NOMO-1 (cell line): ENCODE measurements around the gene ARL14.

Source experiments
- DNase-seq, 2 experiments: peaks; one replicate each; lab custom pipeline; 2025; ENCODE audit not compliant: unreplicated experiment in 2 of 2; lab: John Stamatoyannopoulos, UW

The ARL14 gene

DNA sequence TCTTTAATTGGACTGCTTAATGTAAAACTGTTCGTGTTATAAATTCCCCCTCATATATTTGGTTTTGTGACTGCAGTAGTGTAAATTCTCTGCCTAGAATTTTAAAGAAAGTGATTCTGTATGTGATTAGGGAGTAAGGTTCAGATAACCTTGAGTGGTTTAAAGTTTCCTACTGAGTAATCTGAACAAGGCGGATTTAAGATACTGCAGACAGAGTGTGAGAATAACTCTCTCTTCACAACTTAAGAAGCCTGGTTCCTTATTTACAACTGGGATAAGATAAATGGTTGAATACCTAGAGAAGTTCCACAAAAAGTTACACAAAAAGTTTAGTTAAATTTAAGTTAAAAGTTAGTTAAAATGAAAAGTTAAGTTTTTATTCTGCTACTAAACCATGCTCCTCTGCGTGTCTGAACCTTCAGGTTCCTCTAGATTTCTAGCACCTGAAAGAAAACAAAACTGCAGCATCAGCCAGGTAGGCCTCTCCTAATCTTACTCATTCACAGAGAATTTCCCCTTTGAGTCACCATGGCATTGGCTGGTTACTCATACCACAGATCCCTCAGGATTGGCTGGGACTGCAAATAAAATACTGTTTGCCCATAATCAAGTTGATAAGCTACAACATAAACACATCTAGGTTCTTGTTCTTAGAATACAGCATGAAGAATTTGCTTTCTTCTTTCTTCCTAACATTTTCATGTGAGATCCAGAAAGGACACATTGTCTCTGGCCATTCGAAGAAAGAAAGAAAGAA is at the start of gene ARL14:
ARL14 (plus strand) TSS at position 614 of the 757 bp plus-strand sequence. CDS start 187 bp downstream, outside the sequence.
- DNase-seq: no peak

DNA sequence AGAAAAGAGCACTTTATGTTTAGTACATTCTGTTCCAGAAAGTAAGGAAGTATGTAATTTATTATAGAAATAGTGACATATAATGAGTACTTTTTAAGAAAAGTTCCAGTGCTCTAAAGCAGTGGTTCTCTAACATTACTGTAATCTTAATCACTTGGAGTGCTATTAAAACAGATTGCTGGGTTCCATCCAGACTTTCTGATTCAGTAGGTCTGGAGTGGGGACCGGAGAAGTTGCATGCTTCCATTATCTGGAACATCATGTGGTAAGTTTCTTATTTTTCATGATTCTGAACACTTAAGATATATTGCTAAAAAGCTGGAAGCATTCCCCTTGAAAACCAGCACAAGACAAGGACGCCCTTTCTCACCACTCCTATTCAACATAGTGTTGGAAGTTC is 47.5 kb upstream of the ARL14 start:
- DNase-seq: no peak

DNA sequence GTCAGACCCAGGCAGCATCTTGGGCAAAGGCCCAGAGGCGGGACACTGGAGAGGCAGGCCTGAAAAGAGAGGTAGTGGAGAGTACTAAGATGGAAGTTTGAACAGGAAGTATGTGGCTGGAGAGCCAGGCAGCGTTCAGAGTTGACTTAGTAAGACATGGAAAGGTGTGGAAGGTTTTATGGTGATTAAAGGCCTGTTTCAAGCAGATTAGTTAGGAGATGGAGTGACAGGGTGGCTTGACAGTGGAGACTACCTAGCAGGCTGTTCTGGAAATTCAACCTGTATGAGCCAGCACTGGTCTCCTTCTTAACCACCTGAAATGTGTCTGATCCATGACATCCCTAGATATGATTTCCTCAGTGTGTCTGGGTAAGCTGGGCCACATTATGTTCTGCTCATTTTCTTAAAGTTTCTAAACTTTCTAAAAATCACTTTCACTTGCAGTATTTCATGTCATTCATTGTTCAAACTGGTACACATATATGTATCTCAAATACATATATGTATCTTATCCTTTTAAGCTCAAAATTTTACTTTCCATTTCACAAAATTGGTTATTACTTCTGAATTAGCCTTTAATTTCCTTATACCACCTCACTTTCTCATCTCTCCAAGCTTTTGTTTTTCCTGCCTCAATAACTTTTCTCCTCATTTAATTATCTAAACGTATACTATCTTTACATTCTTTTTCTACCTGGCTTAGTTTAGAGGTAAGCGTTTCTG is 43.4 kb upstream of the ARL14 start:
- no peak for DNase-seq

DNA sequence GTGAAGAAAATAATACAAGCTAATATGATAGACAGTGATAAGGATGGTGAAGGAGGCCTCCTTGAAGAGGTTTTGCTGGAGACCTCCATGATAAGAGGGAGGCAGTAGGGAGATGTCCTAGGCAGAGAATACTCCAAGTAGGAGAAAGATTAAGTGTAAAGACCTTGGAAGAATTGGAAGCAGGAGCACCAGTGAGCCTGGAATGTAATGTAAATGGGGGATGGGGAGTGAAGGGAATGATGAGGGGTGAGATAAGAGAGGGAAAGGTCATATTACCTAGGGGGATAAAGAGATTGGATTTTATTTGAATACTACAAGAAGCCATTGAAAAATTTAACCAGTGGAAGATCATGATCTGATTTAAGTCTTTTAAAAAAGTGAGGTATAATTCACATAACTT is 41.7 kb upstream of the ARL14 start:
- DNase-seq: no peak

DNA sequence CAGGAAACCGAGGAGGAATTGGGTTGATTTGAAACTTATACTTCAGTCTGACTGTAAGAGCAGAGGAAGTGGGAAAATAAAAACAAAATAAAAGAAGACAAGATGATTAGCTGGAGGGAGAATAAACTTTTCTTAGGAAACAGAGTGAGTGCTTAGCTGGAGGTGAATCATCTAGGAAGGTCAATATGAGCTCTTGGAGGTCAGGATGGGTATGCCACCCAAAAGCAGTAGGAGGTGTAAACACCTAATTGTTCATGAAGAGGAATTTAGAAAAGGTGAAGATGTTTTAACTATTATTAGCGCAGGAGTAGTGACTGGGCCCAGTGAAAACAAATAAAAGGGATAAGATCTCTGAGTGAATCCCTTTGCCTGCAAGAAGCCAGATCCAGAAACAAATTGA is 39.9 kb upstream of the ARL14 start:
- DNase-seq: no peak

DNA sequence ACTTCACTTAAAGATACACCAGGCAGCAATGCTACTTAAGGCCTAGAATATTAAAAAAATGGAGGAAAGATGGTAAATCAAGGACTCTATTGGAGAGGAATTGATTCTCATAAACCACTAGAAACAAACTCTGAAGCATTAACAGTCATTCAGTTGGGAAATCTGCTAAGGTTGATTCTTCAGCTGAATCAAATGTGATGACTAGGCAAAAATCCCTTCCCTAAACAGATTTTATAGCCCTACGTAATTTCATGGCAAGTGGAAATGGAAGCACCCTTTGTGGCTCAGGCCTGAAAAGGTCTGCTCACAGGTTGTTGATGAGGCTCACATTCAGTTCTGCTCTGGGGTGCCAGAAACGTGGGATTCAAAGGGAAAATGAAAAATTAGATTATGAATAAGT is 38.8 kb upstream of the ARL14 start:
- no peak for DNase-seq

DNA sequence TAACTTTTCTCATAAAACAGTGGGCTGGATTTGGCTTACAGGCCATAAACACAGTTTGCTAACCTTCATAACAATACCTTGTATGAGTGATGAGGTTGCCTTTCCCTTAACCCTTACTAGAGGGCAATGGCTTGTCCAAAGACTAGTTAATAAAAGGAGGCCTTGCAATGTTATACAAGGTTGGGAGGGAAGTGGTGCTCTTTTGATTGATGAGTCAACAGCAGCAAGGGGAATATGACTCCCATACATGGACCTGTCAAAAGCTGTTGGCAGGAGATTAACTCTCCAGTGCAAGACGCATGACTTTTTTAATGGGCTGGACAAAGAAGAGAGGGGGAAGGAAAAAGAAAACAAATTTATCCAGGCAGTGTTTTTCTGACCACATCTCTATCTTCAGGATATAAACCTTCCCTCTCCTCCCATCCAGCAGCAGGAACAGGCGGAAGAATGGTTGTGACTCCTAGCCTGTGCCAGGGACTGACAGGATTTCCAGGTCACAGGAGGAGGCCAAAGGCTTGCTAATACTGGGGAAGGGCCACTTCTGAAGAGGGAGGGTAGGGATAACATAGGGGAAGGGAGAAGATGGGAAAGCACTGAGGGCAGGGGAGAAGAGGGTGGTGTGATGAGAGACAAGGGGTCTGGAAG is 35.2 kb upstream of the ARL14 start:
- no peak for DNase-seq

DNA sequence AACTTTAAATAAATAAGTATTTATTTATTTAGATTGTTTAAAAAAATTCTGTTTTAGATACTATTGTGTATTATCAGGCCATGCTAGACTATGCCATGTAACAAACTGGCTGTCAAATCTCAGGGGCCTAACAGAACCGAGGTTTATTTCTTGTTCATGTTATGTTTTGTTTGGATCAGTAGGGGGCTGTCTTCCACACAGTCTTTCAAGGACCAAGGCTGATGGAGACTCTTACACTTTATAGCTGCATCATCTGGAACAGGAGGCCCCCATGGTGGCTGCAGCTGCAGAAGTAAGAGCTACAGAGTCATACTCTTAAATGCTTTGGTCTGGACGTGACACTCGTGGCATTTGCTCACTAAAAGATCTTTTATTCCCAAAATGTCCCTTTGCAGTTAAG is 33.0 kb upstream of the ARL14 start:
- DNase-seq: no peak

DNA sequence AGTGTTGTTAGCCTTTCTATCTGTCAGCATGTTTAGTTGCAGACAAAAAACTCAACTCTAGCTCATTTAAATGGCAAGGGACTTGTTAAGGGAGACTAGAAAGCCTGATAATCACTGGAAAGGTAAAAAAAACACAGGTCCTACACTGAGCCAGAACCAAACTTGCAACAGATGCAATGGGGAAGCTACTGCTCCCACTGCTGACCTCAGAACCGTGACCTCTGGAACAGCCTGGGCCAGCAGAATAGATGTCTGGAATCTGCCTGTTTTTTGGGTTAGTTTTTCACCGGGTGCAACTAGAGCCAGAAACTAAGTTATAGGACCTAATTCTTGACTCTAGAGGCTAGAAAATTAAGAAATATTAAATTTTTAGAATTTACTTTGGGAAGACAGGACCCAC is 32.5 kb upstream of the ARL14 start:
- DNase-seq: no peak

DNA sequence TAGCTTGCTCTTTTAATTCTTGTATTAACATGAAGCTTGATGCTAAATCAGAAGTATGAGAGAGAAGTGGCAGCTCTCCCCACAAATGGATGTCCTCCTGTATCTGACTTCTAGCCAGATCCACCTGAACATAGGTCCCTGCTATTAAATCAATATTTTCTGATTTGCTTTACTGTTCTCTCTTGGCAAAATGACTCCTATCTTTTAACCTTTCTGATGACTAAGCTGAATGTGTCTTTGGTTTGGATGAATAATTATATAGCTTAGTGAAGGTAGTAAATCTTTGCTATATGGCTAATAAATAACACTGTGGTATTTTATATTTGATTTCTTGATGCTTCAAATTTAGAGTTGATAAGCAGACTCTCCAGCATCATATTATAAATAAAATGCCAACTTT is 28.3 kb upstream of the ARL14 start:
- DNase-seq: no peak

DNA sequence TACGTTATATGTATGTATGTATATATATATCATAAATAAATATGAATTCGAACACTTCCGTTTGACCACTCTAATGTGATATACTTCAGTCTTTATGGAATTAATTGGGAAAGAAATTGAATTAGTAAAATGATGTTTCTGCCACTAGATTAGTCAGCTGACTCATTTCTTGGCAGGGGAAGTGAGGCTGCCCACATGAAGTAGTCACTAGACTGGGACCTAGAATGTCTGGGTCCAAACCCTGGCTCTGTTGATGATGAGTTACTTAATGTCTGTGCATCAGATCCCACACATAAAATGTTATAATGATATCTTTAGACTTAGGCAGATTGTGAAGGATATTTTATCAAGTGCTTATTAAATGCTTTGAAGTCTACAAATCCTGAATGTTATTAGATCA is 27.4 kb upstream of the ARL14 start:
- no peak for DNase-seq

DNA sequence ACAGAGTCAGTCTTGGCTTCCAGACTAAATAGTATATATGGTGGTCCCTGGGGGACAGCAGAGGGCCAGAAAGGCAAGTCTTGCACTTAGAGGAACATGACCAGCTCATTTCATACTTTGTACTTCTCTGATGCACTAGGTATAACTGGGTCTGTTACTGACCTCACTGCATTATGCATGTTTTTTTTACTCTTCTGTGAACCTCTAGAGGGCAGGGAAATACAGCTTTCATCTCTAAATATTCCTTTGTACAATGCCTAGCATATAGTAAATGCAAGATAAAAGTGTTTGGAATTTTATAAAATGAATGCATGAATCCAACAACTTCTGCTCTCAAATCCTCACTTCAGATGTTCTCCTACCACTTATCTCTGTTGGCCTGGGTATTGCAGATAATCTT is 23.4 kb upstream of the ARL14 start:
- DNase-seq: no peak

DNA sequence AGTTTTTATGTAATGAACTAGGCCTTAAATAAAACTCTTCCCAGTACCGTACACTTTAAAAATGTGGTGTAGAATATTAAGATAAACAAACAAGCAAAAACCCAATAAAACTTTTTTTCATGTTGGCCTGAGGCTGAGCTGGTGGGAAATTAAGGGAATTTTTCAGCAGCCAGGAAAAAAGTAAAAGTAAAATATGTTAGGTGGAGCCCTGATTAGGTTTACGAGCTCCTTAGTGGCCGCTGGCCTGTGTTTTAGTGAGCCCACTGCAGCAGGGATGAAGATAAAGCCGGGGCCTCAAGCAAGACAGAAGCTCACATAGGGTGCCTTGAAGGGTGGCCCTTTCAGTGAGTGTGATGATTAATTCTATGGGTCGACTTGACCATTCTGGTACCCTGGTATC is 16.1 kb upstream of the ARL14 start:
- DNase-seq: no peak

DNA sequence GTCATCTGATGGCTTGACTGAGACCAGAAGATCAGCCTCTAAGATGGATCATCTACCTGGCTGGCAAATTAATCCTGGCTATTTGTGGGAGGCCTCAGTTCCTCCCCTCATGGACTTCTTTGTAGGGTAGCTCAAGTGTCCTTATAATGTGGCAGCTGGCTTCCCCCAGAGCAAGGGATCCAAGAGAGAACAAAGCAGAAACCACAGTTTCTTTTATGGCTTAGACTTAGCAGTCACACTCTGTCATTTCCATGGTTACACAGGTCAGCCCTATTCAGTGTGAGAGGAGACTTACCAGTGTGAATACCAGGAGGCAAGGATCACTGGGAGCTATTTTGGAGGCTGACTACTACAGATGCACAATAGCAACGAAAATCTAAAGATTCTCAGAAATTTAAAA is 15.3 kb upstream of the ARL14 start:
- no peak for DNase-seq

DNA sequence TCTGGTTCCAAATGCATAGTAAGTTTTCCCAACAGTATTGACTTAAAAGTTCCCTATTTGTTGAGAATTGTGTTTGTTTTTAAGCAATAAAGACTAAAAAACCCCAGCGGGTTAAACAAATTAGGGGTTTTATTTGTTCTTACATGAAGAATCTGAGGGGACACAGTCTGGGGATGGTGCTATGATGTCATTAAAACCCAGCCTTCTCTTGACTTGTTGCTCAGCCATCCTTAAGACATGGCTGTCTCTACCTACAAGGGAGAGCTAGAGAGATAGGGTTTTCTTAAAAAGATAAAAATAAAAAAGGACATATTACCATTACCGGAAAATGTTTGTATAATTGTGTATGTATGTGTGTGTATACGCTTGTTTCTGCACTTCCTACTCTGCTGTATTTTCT is 11.7 kb upstream of the ARL14 start:
- DNase-seq: no peak

DNA sequence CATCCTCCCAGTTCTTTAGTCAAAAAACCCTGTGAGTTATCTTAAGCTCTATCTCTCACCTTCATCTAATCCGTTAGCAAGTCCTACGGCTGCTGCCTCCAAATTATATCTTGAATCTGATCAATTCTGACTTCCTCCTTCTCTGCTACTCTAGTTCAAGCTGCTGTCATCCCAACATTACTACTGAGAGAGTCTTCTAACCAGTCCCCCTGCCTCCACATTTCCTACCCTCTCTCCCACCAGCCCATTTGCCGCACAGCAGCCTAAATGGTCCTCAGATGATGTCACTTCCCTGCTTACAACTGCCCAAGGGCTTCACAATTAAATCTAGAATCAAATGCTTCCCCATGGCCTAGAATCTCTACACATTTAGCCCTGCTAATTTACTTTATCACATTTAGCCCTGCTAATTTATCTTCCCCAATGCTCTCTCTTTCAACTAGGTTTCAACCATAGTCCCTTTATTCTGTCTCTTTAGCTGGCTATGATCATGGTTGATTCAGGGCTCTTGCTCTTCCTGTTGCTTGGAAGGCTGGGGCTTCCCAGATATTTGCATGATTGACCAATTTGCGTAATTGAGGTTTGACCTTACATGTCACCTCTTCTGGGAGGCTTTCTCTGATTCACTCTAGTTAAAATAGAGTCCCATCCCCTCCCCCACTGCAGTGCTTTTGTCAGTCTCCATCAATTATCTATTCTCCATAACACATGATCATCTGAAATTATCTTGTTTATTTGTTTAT is 11.0 kb upstream of the ARL14 start:
- DNase-seq: no peak

DNA sequence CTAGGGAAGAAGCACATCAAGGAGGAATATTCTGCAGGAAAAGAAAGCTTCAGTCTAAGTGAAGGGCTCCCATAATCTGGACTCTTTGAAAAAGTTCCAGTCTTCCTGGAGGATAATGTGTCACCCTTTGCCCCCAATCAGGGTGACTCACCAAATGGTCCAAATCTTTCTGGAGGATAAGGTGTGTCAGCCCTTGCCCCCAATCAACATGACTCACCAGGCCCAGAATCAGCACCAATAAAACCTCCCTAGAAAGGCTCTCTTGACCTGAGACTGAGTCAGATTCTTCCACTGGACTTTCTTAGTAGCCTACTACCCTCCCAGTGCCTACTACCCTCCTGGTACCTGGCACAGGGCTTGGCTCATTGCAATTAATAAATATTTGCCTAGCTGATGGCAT is 9.5 kb upstream of the ARL14 start:
- no peak for DNase-seq

DNA sequence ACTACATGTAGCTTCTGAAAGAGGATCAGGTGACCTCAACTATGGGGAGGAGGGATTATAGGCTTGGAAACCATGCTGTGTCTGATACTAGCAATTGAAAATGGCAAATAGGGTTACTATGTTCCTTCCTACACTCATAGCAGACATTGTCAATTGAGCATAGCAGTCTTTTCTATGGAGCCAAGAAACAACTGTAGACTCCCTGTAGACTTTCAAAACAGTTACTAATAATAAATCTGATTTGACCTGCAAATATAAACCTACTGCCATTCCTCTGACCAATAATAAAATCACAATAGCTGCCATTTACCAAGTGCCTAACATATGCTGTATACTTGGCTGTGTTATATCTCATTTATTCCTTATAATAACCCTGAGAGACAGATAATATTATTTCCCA is 8.5 kb upstream of the ARL14 start:
- DNase-seq: no peak

DNA sequence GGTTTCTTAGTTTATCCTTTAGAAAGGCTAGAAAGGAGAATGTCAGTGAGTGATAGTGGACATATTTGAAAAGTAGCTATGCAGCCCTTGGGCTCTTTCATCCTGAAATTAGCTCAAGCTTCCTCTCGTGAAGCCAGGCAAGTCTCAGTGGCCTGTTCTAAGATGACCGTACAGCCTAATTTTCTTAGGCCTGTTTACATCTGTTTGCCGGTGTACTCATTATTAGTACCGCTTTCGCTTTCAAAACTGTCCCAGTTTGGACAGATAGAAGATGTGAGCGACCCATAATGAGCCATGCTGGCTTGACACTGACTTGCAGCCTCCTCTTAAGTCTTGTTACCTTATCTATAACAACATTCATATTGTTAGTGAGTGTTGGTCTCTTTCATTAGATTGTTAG is 5.7 kb upstream of the ARL14 start:
- DNase-seq: no peak

DNA sequence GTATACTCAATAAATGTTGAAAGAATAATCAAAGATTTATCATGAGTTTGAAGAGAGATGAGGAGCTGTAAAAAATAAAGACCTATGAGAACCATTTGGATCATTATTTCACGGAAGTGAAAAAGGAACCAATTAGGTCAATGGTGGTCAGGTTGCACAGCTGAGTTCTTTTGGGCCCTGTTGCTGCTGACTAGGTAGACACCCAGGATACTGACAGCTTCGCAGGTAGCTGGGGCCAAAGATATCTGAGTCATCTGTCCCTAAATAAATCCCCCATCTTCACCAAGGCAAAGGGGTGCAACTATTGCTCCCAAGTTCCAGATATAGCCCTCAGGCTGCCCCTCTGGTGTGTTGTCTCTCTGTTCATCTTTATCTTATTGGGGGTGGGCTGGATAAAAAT is 5.0 kb upstream of the ARL14 start:
- DNase-seq: no peak

DNA sequence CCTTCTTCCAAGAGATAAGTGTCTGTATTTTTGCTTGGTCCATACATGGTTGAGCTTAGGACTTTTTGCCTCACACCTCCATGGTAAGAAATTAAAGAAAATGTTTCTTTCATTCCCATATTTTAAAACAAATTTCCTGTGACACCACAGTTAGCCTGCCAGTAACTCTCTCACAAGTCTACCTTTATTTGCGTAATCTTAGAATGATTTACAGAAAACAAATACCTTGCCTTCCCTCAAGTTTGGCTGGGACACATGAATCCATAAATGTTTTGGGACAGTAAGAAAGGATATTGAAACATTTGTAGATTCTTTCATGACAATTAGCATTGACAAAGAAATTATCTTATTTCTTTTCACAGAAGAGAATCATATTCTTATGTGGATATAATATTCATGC is 3.8 kb upstream of the ARL14 start:
- no peak for DNase-seq
